Measurements from ENCODE around the gene ABCD1. TPM values are rescaled to one million over a fixed set of nuclear protein-coding genes. Genes with fewer than 3 reads are reported as not detected.

Gene ABCD1
- total and polyA plus RNA-seq, 10 of the 15 experiments (the other 5 are each of a cell fraction or from before 2014, with no cell fraction given): 0.13 to 6.5 (median 1.4) TPM

GRCh38 chrX:153764786-153765137, 40.1 kb downstream of the ABCD1 start (continued):
- no peak for TF ChIP-seq ZNF687 (IDR thresholded peaks at IDR 0.05)

GRCh38 chrX:153765138-153766079, 40.8 kb downstream of the ABCD1 start:
- POLR2A ChIA-PET: no interaction called here
- no peak overlapping the region for H3K9ac ChIP-seq (ENCODE audit: control insufficient read depth, insufficient read depth, low read length)
- no peak for TF ChIP-seq IKZF2 (IDR thresholded peaks at IDR 0.05)
- TF ChIP-seq SPI1 (IDR thresholded peaks at IDR 0.05; ENCODE audit: borderline replicate concordance, insufficient read depth, low read depth, low read length): no peak
- no peak for TF ChIP-seq MLLT1 (IDR thresholded peaks at IDR 0.05)
- no peak for TF ChIP-seq ZBTB4 (CRISPR knock-in tag; IDR thresholded peaks at IDR 0.05)
- no peak for TF ChIP-seq MYC (IDR thresholded peaks at IDR 0.05; ENCODE audit: insufficient read depth, insufficient read length, insufficient replicate concordance, low read length, severe bottlenecking)
- TF ChIP-seq NKRF (conservative IDR thresholded peaks at IDR 0.05): no peak

More at GRCh38 chrX:153765138-153766079, 40.8 kb downstream of the ABCD1 start:
- in situ Hi-C loops (cut with MboI) (no loop called here), intact Hi-C loops (cut with micrococcal nuclease; ENCODE audit: unreplicated experiment) (no loop called here)
- DNase-seq (ENCODE audit: low read depth, low spot score) (no peak), FAIRE-seq (no peak), ATAC-seq (no peak)
- Histone ChIP-seq H3K4me2 (ENCODE audit: control insufficient read depth, insufficient read depth) (no peak overlapping the region), H3K4me1 (ENCODE audit: control insufficient read depth, insufficient read depth, low read length) (no peaks in the 10 kb centered on the region), H3K27me3 (replicated peaks in 1 of 2; ENCODE audit: control insufficient read depth in 2 of 2, insufficient read depth in 2 of 2, low read length in 1 of 2) (no peaks in the 10 kb centered on the region), H3K4me3 (no peak overlapping the region), H3K9me3 (replicated peaks; ENCODE audit: control insufficient read depth, insufficient read depth, low read length) (no peaks in the 10 kb centered on the region; the same call in 2 of the 3 replicates), H4K20me1 (ENCODE audit: control insufficient read depth, insufficient read depth) (no peaks in the 10 kb centered on the region), H3K79me2 (ENCODE audit: control insufficient read depth, insufficient read depth, low read length) (no peaks in the 10 kb centered on the region), H3K36me3 (ENCODE audit: control insufficient read depth in 2 of 2, insufficient read depth in 2 of 2, low read length in 1 of 2) (no peaks in the 10 kb centered on the region), H3K27ac (ENCODE audit: control insufficient read depth, insufficient read depth) (no peak overlapping the region), H2AFZ (ENCODE audit: control insufficient read depth, low read depth, low read length) (no peak overlapping the region)
- SMC1A ChIA-PET (ENCODE audit: uncharacterized antibody, unreplicated experiment): no interaction called here
- CTCF ChIA-PET: interaction anchor here (1.0 kb wide), 1 partner anchor 98 kb away, joined by 4 read pairs; no protein-coding TSS in a partner anchor
- RAD21 ChIA-PET (ENCODE audit: unreplicated experiment): interaction anchor here (0.7 kb wide), 1 partner anchor 181 kb away, joined by 3 read pairs; no protein-coding TSS in a partner anchor
- BruUV-seq (replicated peaks): no TSS peak
- WGBS (ENCODE audit: insufficient coverage, insufficient replicate concordance, low lambda C conversion rate, missing lambda C conversion rate): 48% methylated on average over 20 of the region's 27 CpGs
